ENCODE measurements around the gene ATP11A.
"Not testable (repeated sequence)": the region's sequence is repeated elsewhere in the genome, so short reads cannot be mapped to it uniquely, and the experiment has no call there.

ATP11A gene

DNA sequence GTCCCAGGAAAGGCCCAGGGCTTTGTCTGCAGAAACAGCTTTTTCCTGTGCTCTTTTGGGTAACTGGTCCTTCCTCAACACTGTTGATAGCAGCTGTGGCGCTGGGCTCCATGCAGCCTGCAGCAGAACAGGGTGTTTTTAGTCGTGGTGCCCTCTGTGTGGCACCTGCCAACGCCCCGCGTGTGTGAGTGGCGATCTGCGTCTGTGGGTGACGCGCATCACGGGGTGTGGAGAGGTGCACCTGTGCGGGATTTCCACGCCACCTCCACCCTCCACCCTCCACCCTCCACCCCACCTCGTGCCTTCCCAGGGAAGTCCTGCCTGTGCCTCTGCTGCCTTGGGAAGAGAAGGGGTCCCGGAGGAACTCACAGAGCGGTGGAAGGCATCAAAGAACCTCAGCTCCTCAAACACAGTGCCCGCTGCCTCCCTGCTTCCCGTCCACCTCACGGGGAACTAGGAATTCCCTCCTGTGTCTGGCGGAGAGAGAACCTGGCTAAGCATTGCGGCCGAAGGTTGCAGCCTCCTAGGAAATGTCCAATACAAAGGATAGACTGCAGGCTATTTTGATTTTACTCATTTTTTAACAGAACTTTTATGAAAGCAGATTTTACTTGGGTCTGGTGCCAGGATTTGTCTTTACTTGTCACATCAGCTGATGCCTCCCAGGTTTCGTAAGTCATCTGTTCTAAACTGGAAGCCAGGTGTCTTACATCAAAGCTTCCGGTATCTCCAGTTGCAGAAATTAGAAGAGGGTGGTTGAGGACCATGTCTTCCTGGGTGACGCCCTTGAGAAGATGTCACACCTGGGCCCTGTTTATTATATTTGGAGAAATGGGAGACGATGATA lies 84.0 kb downstream of the ATP11A start:
- no peak for DNase-seq (ENCODE audit: low read depth in 2 of 2, low spot score in 1 of 2)

- no peak for DNase-seq (ENCODE audit: low read depth in 2 of 2, low spot score in 1 of 2)
These were observed 84.6 kb downstream of the ATP11A start for GRCh38 chr13:112774448-112774792.

GRCh38 chr13:112774829-112775565 lies 85.2 kb downstream of the ATP11A start:
- DNase-seq (ENCODE audit: low read depth in 2 of 2, low spot score in 1 of 2): no peak

DNA sequence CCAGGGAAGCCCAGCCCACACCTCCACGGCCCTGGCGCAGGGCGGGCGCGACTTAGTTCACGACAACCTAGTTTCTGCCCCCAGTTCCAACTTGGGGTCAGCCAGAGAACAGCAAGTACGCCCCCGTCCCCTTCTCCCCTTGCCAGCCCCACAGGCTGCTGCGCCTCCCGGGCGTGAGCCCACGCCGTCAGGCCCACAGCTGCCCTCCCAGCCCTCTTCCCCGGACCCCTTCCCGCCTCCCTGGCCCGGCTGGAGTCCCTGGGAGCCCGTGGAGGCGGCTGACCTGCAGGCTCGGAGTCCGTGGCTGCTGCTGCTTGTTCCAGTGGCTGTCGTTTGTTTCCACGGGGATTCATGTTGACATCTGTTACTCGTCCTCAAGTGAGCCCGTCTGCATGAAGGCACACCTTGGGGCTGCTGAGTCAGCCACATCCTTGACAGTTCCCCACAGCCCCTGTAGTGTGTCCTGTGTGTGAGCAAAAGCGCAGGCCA lies 86.0 kb downstream of the ATP11A start:
- DNase-seq (ENCODE audit: low read depth in 2 of 2, low spot score in 1 of 2): no peak

DNA sequence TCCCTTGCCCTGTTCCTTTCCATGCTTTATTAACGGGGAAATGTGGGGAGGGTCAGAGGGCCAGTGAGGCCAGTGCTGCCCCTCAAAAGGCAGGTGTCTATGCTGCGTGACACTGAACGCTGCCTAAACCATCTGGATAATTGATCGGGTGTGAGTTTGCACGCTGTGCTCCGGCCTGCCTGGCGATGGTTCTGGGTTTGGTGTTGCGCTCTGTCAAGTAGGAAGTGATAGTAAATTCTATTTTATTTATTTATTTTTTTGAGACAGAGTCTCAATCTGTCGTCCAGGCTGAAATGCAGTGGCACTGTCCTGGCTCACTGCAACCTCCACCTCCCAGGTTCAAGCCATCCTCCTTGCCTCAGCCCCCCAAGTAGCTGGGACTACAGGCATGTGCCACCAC lies 86.5 kb downstream of the ATP11A start:
- no peak for DNase-seq (ENCODE audit: low read depth in 2 of 2, low spot score in 1 of 2)

GRCh38 chr13:112776971-112777370 lies 87.1 kb downstream of the ATP11A start:
- DNase-seq (ENCODE audit: low read depth in 2 of 2, low spot score in 1 of 2): no peak

DNA sequence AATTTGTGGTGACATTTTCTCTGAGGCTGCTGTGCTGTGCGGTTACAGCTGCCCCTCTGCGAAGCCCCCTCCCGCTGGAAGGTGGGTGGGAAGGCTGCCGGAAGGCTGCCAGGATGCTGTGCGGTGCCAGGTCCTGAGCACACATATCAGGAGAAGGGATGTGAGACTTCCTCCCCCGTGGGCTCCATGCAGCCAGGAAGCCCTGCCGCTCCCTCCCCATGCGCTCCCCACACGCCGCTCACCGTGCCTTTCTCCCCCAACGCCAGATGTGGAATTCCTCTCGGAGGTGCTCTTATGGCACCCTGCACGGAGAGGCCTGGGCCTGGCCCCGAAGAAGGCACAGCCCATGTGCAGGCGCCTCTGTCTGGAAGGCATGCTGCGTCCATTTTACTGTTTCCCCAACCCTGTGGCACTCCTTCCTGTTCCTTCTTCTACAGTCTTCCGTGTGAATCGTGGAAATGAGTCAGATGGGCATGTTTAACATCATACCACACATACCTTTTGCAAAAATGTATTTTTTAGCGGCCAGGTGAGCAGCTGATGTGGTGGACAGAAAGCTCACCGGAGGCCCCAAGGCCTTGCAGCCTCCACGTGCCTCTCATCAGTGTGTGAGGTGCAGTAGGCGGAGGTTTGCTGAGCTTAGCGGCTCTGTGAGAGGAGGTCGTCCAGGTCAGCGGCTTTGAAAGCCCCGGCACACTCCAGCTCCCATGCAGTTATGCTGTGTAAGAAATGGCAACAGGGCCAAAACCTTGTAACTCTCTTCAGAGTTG lies 88.0 kb downstream of the ATP11A start:
- DNase-seq (ENCODE audit: low read depth in 2 of 2, low spot score in 1 of 2): no peak

DNA sequence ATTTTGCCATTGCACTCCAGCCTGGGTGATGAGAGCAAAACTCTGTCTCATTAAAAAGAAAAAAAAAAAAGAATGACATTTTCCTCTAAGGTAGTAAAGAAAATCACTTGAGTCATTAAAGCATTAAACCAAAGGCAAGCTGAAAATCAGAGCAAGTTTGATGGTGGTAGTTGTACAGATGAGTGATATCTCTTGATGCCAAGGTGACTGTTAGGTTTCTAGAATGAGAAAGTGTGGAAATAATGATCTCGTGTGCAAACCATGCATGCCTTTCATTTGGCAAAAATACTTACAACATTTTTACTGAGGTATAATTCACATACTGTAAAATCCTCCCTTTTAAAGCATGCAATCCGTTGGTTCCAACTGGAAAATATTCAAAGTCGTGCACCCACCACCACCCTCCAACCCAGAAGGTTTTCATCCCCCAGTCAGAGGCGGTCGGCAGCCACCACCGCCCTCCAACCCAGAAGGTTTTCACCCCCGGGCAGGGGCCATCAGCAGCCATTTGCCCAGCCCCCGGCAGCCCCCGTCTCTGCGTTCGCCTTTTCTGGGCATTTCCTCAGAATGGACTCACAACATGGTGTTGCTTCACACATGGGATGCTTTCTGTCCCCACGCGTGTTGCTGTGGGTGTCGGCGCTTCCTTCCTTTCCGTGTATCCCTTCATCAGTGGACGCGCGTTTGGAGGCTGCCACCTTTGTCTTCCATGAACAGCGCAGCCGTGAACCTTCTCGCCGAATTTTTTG lies 90.2 kb downstream of the ATP11A start:
- DNase-seq (ENCODE audit: low read depth in 2 of 2, low spot score in 1 of 2): no peak

- no peak for DNase-seq (ENCODE audit: low read depth in 2 of 2, low spot score in 1 of 2)
These were observed 91.4 kb downstream of the ATP11A start for GRCh38 chr13:112781287-112781686.

GRCh38 chr13:112781881-112782361 lies 92.1 kb downstream of the ATP11A start:
- DNase-seq (ENCODE audit: low read depth in 2 of 2, low spot score in 1 of 2): no peak

GRCh38 chr13:112782429-112783010 lies 92.7 kb downstream of the ATP11A start:
- DNase-seq (ENCODE audit: low read depth in 2 of 2, low spot score in 1 of 2): no peak

- DNase-seq (ENCODE audit: low read depth in 2 of 2, low spot score in 1 of 2): no peak
These were observed 93.5 kb downstream of the ATP11A start for GRCh38 chr13:112783135-112783977.

DNA sequence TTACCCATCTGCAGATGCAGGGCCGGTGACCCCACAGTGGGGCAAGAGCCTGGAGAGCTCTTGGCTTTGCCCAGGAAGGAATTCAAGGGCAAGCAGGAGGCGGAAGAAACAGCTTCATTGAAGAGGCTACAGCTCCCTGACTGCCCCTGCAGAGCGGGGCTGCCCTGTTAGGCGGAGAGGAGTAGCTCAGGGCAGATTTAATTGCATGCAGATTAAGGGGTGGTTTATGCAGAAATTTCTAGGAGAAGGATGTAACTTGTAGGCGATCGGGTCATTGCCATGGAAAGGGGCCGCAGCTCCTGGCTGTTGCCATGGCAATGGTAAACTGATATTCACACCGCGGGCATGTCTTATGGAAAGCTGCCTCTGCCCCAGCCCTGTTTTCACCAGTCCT lies 94.1 kb downstream of the ATP11A start:
- DNase-seq (ENCODE audit: low read depth in 2 of 2, low spot score in 1 of 2): no peak

DNA sequence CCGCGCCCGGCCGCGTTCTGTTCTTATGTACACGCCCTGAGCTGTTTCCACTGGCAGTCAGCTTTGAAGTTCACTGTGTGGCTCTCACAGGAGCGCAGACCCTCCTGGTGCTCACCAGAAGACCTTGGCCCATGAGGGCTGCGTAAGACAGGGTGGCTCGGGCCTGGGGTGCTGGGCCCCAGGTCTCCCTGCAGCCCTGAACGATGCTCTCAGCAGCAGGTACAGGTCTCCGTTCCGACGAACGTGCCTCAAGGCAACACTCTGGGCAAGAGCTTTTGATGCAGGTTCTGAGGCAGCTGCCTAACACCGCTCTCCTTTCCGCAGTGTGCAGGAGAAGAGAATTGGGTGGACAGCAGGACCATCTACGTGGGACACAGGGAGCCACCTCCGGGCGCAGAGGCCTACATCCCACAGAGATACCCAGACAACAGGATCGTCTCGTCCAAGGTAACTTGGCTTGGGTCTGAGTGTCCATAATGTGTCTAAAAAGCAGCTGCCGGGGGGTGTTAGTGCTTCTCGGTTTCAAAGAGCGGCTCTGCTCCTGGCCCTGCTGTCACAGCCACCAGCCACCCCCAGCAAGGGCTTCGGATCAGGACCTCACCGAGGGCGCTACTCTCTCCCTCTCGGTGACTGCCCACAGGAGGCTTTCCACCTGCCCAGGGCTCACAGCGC lies 95.1 kb downstream of the ATP11A start:
- no peak for DNase-seq (ENCODE audit: low read depth in 2 of 2, low spot score in 1 of 2)

GRCh38 chr13:112785483-112785856 lies 95.6 kb downstream of the ATP11A start:
- DNase-seq (ENCODE audit: low read depth in 2 of 2, low spot score in 1 of 2): no peak

DNA sequence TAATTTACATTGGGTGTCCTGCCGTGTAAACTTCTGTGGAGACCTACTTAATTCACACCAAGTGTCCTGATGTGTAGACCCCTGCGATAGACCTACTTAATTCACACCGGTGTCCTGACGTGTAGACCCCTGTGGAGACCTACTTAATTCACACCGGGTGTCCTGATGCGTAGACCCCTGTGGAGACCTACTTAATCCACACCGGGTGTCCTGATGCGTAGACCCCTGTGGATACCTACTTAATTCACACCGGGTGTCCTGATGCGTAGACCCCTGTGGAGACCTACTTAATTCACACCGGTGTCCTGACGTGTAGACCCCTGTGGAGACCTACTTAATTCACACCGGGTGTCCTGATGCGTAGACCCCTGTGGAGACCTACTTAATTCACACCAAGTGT lies 97.0 kb downstream of the ATP11A start:
- DNase-seq (ENCODE audit: low read depth in 2 of 2, low spot score in 1 of 2): not testable (repeated sequence)

- DNase-seq (ENCODE audit: low read depth in 2 of 2, low spot score in 1 of 2): no peak
These were observed 101.2 kb downstream of the ATP11A start for GRCh38 chr13:112790735-112791641.
